ENCODE measurements around the gene PI4K2B.
"Not testable (repeated sequence)": the region's sequence is repeated elsewhere in the genome, so short reads cannot be mapped to it uniquely, and the experiment has no call there.

PI4K2B gene

DNA sequence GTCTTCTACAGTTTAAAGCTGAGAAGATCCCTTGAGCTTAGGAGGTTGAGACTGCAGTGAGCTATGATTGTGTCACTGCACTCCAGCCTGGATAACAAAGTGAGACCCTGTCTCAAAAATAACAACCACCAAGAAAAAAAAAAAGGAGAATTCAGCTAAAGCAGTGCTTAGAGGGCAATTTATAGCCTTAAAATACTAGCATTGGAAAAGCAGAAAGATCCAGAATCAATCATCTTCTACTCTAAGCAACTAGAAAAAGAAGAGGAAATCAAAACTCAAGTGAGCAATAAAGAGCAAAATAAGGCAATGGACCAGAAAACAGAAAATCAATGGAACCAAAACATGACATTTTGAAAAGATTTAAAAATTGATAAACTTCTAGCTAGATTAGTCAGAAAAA is 639 bp upstream of the PI4K2B start:
- Histone ChIP-seq H3K4me3 (ENCODE audit: low read length) (peak overlapping the region; percentile 89), H3K4me2 (ENCODE audit: low read length) (peak overlapping the region; percentile 87), H3K79me2 (ENCODE audit: control insufficient read depth, low read length) (peaks cover 46% of the 10 kb centered on the region), H3K9me2 (replicated peaks; ENCODE audit: control insufficient read depth, low read length) (no peaks in the 10 kb centered on the region), H3K36me3 (ENCODE audit: control insufficient read depth, low read length) (peaks cover 32% of the 10 kb centered on the region), H3K27ac (ENCODE audit: low read depth, low read length) (peak overlapping the region; percentile 82), H3K9me3 (ENCODE audit: control insufficient read depth, insufficient read depth, low read length) (peaks cover 18% of the 10 kb centered on the region), H3F3A (ENCODE audit: control insufficient read depth, insufficient read depth) (peaks cover 12% of the 10 kb centered on the region), H4K20me1 (ENCODE audit: control insufficient read depth, insufficient read depth, low read depth, low read length) (peaks cover 4% of the 10 kb centered on the region), H3K27me3 (ENCODE audit: control insufficient read depth, low read length) (no peaks in the 10 kb centered on the region), H3K4me1 (ENCODE audit: control insufficient read depth, low read length) (peaks cover 43% of the 10 kb centered on the region)
- no peak for TF ChIP-seq EZH2phosphoT487 (IDR thresholded peaks at IDR 0.05; ENCODE audit: borderline replicate concordance, low read length)
- TF ChIP-seq, protein P1, sequence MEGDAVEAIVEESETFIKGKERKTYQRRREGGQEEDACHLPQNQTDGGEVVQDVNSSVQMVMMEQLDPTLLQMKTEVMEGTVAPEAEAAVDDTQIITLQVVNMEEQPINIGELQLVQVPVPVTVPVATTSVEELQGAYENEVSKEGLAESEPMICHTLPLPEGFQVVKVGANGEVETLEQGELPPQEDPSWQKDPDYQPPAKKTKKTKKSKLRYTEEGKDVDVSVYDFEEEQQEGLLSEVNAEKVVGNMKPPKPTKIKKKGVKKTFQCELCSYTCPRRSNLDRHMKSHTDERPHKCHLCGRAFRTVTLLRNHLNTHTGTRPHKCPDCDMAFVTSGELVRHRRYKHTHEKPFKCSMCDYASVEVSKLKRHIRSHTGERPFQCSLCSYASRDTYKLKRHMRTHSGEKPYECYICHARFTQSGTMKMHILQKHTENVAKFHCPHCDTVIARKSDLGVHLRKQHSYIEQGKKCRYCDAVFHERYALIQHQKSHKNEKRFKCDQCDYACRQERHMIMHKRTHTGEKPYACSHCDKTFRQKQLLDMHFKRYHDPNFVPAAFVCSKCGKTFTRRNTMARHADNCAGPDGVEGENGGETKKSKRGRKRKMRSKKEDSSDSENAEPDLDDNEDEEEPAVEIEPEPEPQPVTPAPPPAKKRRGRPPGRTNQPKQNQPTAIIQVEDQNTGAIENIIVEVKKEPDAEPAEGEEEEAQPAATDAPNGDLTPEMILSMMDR (IDR thresholded peaks at IDR 0.05; ENCODE audit: low read depth, low read length, poor library complexity, severe bottlenecking), result no peak

DNA sequence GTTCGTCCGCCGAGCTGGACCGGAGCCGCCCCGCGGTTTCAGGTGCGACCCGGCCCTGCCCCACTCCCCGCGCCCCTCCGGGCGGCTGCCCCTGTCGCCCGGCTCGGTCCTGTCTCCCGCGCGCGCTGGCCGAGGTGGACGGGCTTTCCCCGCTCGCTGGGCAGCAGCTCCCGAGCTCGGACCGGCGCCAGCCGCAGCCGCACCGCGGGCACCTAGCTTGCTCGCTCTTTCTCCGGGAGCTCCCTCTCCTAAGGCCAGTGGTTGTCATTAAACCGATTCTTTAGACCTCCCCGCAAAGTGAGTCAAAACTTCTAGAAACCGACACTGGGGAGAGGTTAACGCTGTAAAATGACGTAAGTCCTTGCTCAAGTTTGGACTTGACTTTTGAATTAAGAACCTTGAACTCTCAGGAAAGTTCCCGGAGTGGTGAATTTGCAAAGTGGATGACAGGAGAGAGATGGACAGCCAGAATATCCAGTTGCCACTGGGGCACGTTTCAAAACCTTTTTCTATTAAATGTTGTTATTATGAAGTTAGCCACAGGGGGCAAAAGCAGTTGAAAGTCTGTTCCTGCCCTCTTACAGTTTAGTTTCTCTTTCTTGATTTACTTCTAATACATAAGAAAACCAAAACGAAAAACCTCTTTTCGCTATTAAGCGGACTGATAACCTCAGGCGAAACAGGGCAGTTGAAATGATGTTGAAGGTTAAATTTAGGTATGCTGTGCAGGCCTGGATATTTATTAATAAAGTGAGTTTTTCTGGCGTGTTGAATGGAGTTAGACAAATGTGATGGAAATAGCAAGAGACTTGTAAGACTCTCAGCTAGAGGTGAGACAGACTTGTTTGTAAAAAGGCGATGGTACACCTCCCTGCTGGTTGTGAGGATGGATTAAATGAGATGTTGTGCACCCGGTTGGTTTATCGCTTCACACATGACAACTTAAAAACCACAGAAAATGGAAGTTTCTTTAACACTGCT is 847 bp downstream of the PI4K2B start:
- Histone ChIP-seq H3K4me1 (ENCODE audit: control insufficient read depth, low read length) (peaks cover 43% of the 10 kb centered on the region), H4K20me1 (ENCODE audit: control insufficient read depth, insufficient read depth, low read depth, low read length) (peaks cover 4% of the 10 kb centered on the region), H3K27ac (ENCODE audit: low read depth, low read length) (peak overlapping the region; percentile 82), H3K79me2 (ENCODE audit: control insufficient read depth, low read length) (peaks cover 59% of the 10 kb centered on the region), H3K4me3 (ENCODE audit: low read length) (peak overlapping the region; percentile 89), H3F3A (ENCODE audit: control insufficient read depth, insufficient read depth) (peaks cover 9% of the 10 kb centered on the region), H3K36me3 (ENCODE audit: control insufficient read depth, low read length) (peaks cover 34% of the 10 kb centered on the region), H3K9me3 (ENCODE audit: control insufficient read depth, insufficient read depth, low read length) (peaks cover 21% of the 10 kb centered on the region), H3K9me2 (replicated peaks; ENCODE audit: control insufficient read depth, low read length) (no peaks in the 10 kb centered on the region), H3K4me2 (ENCODE audit: low read length) (peak overlapping the region; percentile 87), H3K27me3 (ENCODE audit: control insufficient read depth, low read length) (no peaks in the 10 kb centered on the region)
- no peak for TF ChIP-seq EZH2phosphoT487 (IDR thresholded peaks at IDR 0.05; ENCODE audit: borderline replicate concordance, low read length)
- TF ChIP-seq, protein P1 (IDR thresholded peaks at IDR 0.05; ENCODE audit: low read depth, low read length, poor library complexity, severe bottlenecking), result peak; percentile 58

DNA sequence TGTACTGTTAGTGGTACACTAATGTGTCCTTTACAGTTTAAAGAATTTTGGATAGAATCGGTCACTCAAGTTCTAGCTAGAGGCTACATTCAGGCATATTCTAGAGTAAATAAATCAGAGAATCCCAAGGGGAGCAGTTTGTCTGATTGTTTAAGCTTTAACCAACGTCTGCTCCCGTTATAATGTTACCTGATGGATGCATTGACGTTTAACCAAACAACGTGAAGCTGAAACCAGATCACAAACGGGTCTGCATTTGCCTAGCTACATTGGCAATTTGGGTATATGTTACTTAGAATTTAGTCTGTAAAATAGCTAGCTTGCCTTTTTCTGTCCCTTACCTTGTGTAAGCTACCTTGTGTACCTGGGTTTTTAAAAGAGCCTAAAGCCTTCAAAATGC is 1.6 kb downstream of the PI4K2B start:
- Histone ChIP-seq H3K4me1 (ENCODE audit: control insufficient read depth, low read length) (peaks cover 43% of the 10 kb centered on the region), H3K27me3 (ENCODE audit: control insufficient read depth, low read length) (no peaks in the 10 kb centered on the region), H3F3A (ENCODE audit: control insufficient read depth, insufficient read depth) (peaks cover 9% of the 10 kb centered on the region), H4K20me1 (ENCODE audit: control insufficient read depth, insufficient read depth, low read depth, low read length) (peaks cover 4% of the 10 kb centered on the region), H3K79me2 (ENCODE audit: control insufficient read depth, low read length) (peaks cover 66% of the 10 kb centered on the region), H3K4me3 (ENCODE audit: low read length) (peak overlapping the region; percentile 89), H3K9me2 (replicated peaks; ENCODE audit: control insufficient read depth, low read length) (no peaks in the 10 kb centered on the region), H3K4me2 (ENCODE audit: low read length) (peak overlapping the region; percentile 87), H3K27ac (ENCODE audit: low read depth, low read length) (peak overlapping the region; percentile 82), H3K9me3 (ENCODE audit: control insufficient read depth, insufficient read depth, low read length) (peaks cover 21% of the 10 kb centered on the region), H3K36me3 (ENCODE audit: control insufficient read depth, low read length) (peaks cover 34% of the 10 kb centered on the region)
- TF ChIP-seq, protein P1 (IDR thresholded peaks at IDR 0.05; ENCODE audit: low read depth, low read length, poor library complexity, severe bottlenecking), result no peak
- no peak for TF ChIP-seq EZH2phosphoT487 (IDR thresholded peaks at IDR 0.05; ENCODE audit: borderline replicate concordance, low read length)

DNA sequence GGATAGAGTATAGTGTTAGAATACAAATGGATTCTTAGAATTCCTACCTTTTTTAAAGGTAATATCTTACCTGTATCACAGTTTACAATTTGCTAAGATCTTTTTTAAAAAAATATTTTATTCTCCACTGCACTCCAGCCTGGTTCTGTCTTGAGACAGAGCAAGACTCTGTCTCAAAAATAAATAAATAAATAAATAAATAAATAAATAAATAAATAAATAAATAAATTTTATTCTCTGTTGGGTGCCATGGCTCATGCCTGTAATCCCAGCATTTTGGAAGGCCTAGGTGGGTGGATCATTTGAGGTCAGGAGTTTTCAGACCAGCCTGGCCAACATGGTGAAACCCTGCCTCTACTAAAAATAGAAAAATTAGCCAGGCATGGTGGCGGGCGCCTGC is 2.2 kb downstream of the PI4K2B start:
- peaks cover 41% of the 10 kb centered on the region for H3K4me1 ChIP-seq (ENCODE audit: control insufficient read depth, low read length)
- H4K20me1 ChIP-seq (ENCODE audit: control insufficient read depth, insufficient read depth, low read depth, low read length); H3K9me2 ChIP-seq (replicated peaks; ENCODE audit: control insufficient read depth, low read length); H3K27ac ChIP-seq (ENCODE audit: low read depth, low read length); H3F3A ChIP-seq (ENCODE audit: control insufficient read depth, insufficient read depth); H3K27me3 ChIP-seq (ENCODE audit: control insufficient read depth, low read length): not testable (repeated sequence)
- H3K36me3 ChIP-seq (ENCODE audit: control insufficient read depth, low read length), result peaks cover 34% of the 10 kb centered on the region
- H3K4me3 ChIP-seq (ENCODE audit: low read length), result peak overlapping the region; percentile 89
- H3K4me2 ChIP-seq (ENCODE audit: low read length), result peak overlapping the region; percentile 87
- peaks cover 73% of the 10 kb centered on the region for H3K79me2 ChIP-seq (ENCODE audit: control insufficient read depth, low read length)
- H3K9me3 ChIP-seq (ENCODE audit: control insufficient read depth, insufficient read depth, low read length), result peaks cover 18% of the 10 kb centered on the region

Data from DOHH2 (cell line).